Mesendoderm (in vitro differentiated cells): ENCODE data around the gene ZNF430. TPM values are rescaled to one million over a fixed set of nuclear protein-coding genes. Genes with fewer than 3 reads are reported as not detected.

Source experiments
- DNase-seq: peaks from one replicate; pipeline ENCODE4 v3.0.0; 2013
- H2AK5ac ChIP-seq: 2 replicates; pipeline ENCODE4 v1.6.1; 2013; ENCODE audit warnings: low read length, inconsistent platforms
- H2BK120ac ChIP-seq: 2 replicates; pipeline ENCODE4 v1.6.1; 2013; ENCODE audit warnings: low read depth, mild to moderate bottlenecking, low read length, moderate library complexity, mixed read lengths
- H2BK15ac ChIP-seq: replicated peaks from 2 replicates; pipeline ENCODE4 v1.6.1; 2013; ENCODE audit warnings: low read depth, mild to moderate bottlenecking, moderate library complexity
- H2BK5ac ChIP-seq: 2 replicates; pipeline ENCODE4 v1.6.1; 2013; ENCODE audit warnings: low read length, inconsistent platforms
- H3K18ac ChIP-seq: 2 replicates; pipeline ENCODE4 v1.6.1; 2013; ENCODE audit warnings: mild to moderate bottlenecking, low read length, mixed read lengths
- H3K23ac ChIP-seq: one replicate; pipeline ENCODE4 v1.6.1; 2013; ENCODE audit warnings: low read length
- H3K27ac ChIP-seq: 2 replicates; pipeline ENCODE4 v1.5.1; 2013; ENCODE audit warnings: low read depth, mild to moderate bottlenecking, inconsistent platforms, low read length, moderate library complexity
- H3K27me3 ChIP-seq: 2 replicates; pipeline ENCODE4 v1.6.1; 2013; ENCODE audit warnings: low read length, control low read depth, mild to moderate bottlenecking, inconsistent platforms; ENCODE audit not compliant: insufficient read depth, poor library complexity
- H3K36me3 ChIP-seq: 2 replicates; pipeline ENCODE4 v1.6.1; 2013; ENCODE audit warnings: low read length, inconsistent platforms; ENCODE audit not compliant: control insufficient read depth, insufficient read depth
- H3K4ac ChIP-seq: one replicate; pipeline ENCODE4 v1.6.1; 2013; ENCODE audit warnings: low read depth, mild to moderate bottlenecking, low read length, moderate library complexity
- H3K4me1 ChIP-seq: 2 replicates; pipeline ENCODE4 v1.6.1; 2013; ENCODE audit warnings: low read depth, low read length, inconsistent platforms; ENCODE audit not compliant: control insufficient read depth
- H3K4me2 ChIP-seq: 2 replicates; pipeline ENCODE4 v1.6.1; 2013; ENCODE audit warnings: low read length
- H3K4me3 ChIP-seq: 2 replicates; pipeline ENCODE4 v1.5.1; 2013; ENCODE audit warnings: mild to moderate bottlenecking, low read length
- H3K56ac ChIP-seq: one replicate; pipeline ENCODE4 v1.6.1; 2013; ENCODE audit warnings: low read length
- H3K79me1 ChIP-seq: 2 replicates; pipeline ENCODE4 v1.6.1; 2013; ENCODE audit warnings: low read length, inconsistent platforms
- H3K79me2 ChIP-seq: 2 replicates; pipeline ENCODE4 v1.6.1; 2013; ENCODE audit warnings: mild to moderate bottlenecking, low read length; ENCODE audit not compliant: control insufficient read depth, insufficient read depth
- H3K9ac ChIP-seq: 2 replicates; pipeline ENCODE4 v1.6.1; 2013; ENCODE audit warnings: low read length, inconsistent platforms
- H4K5ac ChIP-seq: one replicate; pipeline ENCODE4 v1.6.1; 2013; ENCODE audit warnings: low read length
- H4K8ac ChIP-seq: one replicate; pipeline ENCODE4 v1.6.1; 2013; ENCODE audit warnings: low read depth, mild to moderate bottlenecking, control low read depth, low read length, moderate library complexity
- WGBS: extraction: QIAGEN DNeasy Blood & Tissue Kit; methylation state at CpG from one replicate; pipeline ENCODE4 v1.1.7; 2013; ENCODE audit warnings: low lambda C conversion rate, missing lambda C conversion rate; ENCODE audit not compliant: insufficient coverage; ENCODE audit errors: extremely low coverage; 5-methylcytosine and 5-hydroxymethylcytosine counted together
- small RNA-seq: library from polyadenylated mRNA; stranded (forward); fragments of <200 nt; extraction: miRNeasy Mini kit (QIAGEN cat#:217004); gene quantifications from one replicate; pipeline ENCODE3, GENCODE V24; 2013; ENCODE audit not compliant: insufficient read depth

Gene ZNF430

DNA sequence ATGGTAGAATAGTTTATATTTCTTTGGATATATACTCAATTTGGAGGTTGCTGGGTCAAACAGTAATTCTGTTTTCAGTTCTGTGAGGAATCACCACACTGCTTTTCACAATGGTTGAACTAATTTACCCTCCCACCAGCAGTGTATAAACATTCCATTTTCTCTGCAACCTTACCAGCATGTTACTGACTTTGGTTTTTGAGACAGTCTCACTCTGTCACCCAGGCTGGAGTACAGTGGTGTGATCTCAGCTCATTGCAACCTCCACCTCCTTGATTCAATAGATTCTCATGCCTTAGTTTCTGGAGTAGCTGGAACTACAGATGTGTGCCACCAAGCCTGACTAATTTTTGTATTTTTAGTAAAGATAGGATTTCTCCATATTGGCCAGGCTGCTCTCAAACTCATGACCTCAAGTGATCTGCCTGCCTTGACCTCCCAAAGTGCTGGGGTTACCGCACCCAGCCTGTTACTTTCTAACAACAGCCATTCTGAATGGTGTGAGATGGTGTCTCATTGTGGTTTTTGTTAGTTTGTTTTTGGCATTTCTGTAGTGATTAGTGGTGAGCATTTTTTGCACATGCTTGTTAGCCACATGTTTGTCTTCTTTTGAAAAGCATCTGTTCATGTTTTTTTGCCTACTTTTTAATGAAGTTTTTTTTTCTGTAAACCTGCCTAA is 74.0 kb downstream of the ZNF430 start:
- Histone ChIP-seq H4K5ac (no peak overlapping the region), H2BK5ac (no peak overlapping the region), H3K27ac (no peak overlapping the region), H3K23ac (no peak overlapping the region), H2AK5ac (no peak overlapping the region), H3K18ac (no peak overlapping the region), H3K79me1 (peaks cover 12% of the 10 kb centered on the region), H3K27me3 (no peaks in the 10 kb centered on the region), H2BK120ac (no peak overlapping the region), H2BK15ac (no peak overlapping the region), H3K4ac (no peak overlapping the region), H3K56ac (no peak overlapping the region), H3K4me2 (no peak overlapping the region), H3K36me3 (peaks cover 6% of the 10 kb centered on the region), H3K9ac (no peak overlapping the region), H3K4me3 (no peak overlapping the region), H4K8ac (no peak overlapping the region), H3K79me2 (peaks cover 25% of the 10 kb centered on the region), H3K4me1 (no peaks in the 10 kb centered on the region)
- no CpG with 5 or more reads among the region's 1 CpG for WGBS
- no peak for DNase-seq

- Histone ChIP-seq H3K79me1 (peaks cover 7% of the 10 kb centered on the region), H3K79me2 (peaks cover 17% of the 10 kb centered on the region), H3K23ac (no peak overlapping the region), H3K36me3 (peaks cover 2% of the 10 kb centered on the region), H3K56ac (no peak overlapping the region), H3K27me3 (no peaks in the 10 kb centered on the region), H4K5ac (no peak overlapping the region), H2BK15ac (no peak overlapping the region), H4K8ac (no peak overlapping the region), H3K4me1 (no peaks in the 10 kb centered on the region), H2BK120ac (no peak overlapping the region), H3K4me3 (no peak overlapping the region), H3K9ac (no peak overlapping the region), H3K18ac (no peak overlapping the region), H2AK5ac (no peak overlapping the region), H3K4ac (no peak overlapping the region), H3K4me2 (no peak overlapping the region), H2BK5ac (no peak overlapping the region), H3K27ac (no peak overlapping the region)
- DNase-seq: no peak
- WGBS: no CpG with 5 or more reads among the region's 2 CpGs
Observed at GRCh38 chr19:21098291-21098690, 77.8 kb downstream of the ZNF430 start.

GRCh38 chr19:21101521-21102242 is 81.2 kb downstream of the ZNF430 start:
- H3K36me3 ChIP-seq: peaks cover 2% of the 10 kb centered on the region
- no CpG with 5 or more reads among the region's 2 CpGs for WGBS
- no peak overlapping the region for H2BK120ac ChIP-seq
- H2BK15ac ChIP-seq: no peak overlapping the region
- no peak overlapping the region for H3K9ac ChIP-seq
- no peak overlapping the region for H3K4ac ChIP-seq
- H3K56ac ChIP-seq: no peak overlapping the region
- no peak overlapping the region for H4K8ac ChIP-seq
- no peaks in the 10 kb centered on the region for H3K79me1 ChIP-seq
- H2BK5ac ChIP-seq: no peak overlapping the region
- no peaks in the 10 kb centered on the region for H3K27me3 ChIP-seq
- no peak overlapping the region for H4K5ac ChIP-seq
- H3K4me3 ChIP-seq: no peak overlapping the region
- no peak overlapping the region for H3K4me2 ChIP-seq
- H3K23ac ChIP-seq: no peak overlapping the region
- H2AK5ac ChIP-seq: no peak overlapping the region
- no peak for DNase-seq
- H3K79me2 ChIP-seq: no peaks in the 10 kb centered on the region
- no peak overlapping the region for H3K18ac ChIP-seq
- H3K4me1 ChIP-seq: no peaks in the 10 kb centered on the region
- no peak overlapping the region for H3K27ac ChIP-seq

DNA sequence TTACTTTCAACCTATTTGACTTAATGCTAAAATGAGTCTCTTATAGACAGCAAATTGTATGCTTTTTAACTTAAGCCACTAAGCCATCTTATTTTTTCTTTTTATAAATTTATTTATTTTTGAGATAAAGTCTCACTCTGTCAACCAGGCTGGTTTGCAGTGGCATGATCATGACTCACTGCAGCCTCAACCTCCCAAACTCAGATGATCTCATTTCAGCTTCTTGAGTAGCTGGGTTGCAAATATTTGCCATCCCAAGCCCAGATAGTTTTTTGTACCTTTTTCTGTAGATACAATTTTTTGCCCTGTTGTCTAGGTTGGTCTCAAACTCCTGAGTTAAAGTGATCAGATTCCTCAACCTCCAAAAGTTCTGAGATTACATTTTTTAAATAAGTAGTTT is 88.7 kb downstream of the ZNF430 start:
- no peaks in the 10 kb centered on the region for H3K79me2 ChIP-seq
- no peak overlapping the region for H3K27ac ChIP-seq
- H3K79me1 ChIP-seq: peaks cover 3% of the 10 kb centered on the region
- no peak overlapping the region for H3K56ac ChIP-seq
- H3K4me2 ChIP-seq: no peak overlapping the region
- no peak overlapping the region for H3K18ac ChIP-seq
- H3K4ac ChIP-seq: no peak overlapping the region
- H2AK5ac ChIP-seq: no peak overlapping the region
- H2BK5ac ChIP-seq: no peak overlapping the region
- H3K9ac ChIP-seq: no peak overlapping the region
- H3K4me3 ChIP-seq: no peak overlapping the region
- H3K4me1 ChIP-seq: no peaks in the 10 kb centered on the region
- H3K36me3 ChIP-seq: peaks cover 2% of the 10 kb centered on the region
- H3K27me3 ChIP-seq: no peaks in the 10 kb centered on the region
- no peak for DNase-seq
- no peak overlapping the region for H4K5ac ChIP-seq
- no peak overlapping the region for H2BK120ac ChIP-seq
- no peak overlapping the region for H2BK15ac ChIP-seq
- H3K23ac ChIP-seq: no peak overlapping the region
- H4K8ac ChIP-seq: no peak overlapping the region

Small RNA genes within 50 kb of the gene (small RNA-seq; reads per million reads assigned to genes)
- not detected for gene AC008739.3
